HG02642 (cell line): ENCODE results near the gene ADAM21.
"Not testable (repeated sequence)": the region's sequence is repeated elsewhere in the genome, so short reads cannot be mapped to it uniquely, and the experiment has no call there.

ENCODE experiments used
- ATAC-seq: cut with Tn5 transposase; IDR thresholded peaks from one replicate; pipeline ENCODE4 v1.9.1; 2021; ENCODE audit warnings: mild to moderate bottlenecking; ENCODE audit not compliant: unreplicated experiment, poor library complexity

ADAM21 gene

DNA sequence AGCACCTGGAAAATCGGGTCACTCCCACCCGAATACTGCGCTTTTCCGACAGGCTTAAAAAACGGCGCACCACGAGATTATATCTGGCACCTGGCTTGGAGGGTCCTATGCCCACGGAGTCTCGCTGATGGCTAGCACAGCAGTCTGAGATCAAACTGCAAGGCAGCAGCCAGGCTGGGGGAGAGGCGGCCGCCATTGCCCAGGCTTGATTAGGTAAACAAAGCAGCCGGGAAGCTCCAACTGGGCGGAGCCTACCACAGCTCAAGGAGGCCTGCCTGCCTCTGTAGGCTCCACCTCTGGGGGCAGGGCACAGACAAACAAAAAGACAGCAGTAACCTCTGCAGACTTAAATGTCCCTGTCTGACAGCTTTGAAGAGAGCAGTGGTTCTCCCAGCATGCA, 23.5 kb downstream of the ADAM21 start:
- ATAC-seq = not testable (repeated sequence)

DNA sequence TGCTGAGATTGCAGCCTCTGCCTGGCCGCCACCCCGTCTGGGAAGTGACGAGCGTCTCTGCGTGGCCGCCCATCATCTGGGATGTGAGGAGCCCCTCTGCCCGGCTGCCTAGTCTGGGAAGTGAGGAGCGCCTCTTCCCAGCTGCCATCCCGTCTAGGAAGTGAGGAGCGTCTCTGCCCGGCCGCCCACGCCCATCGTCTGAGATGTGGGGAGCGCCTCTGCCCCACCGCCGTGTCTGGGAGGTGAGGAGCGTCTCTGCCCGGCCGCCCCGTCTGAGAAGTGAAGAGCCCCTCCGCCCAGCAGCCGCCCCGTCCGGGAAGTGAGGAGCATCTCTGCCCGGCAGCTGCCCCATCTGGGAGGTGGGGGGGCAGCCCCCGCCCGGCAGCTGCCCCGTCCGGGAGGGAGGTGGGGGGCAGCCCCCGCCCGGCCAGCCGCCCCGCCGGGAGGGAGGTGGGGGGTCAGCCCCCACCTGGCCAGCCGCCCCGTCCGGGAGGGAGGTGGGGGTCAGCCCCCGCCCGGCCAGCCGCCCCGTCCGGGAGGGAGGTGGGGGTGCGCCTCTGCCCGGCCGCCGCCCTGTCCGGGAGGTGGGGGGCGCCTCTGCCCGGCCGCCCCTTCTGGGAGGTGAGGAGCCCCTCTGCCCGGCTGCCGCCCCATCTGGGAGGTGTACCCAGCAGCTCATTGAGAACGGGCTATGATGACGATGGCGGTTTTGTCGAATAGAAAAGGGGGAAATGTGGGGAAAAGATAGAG, 25.6 kb downstream of the ADAM21 start:
- not testable (repeated sequence) for ATAC-seq

GRCh38 chr14:70489579-70490200, 37.7 kb downstream of the ADAM21 start:
- ATAC-seq = no peak

- no peak for ATAC-seq
Observed at GRCh38 chr14:70498191-70498590, 46.2 kb downstream of the ADAM21 start.
